ENCODE data around the gene AXIN1. TPM values are rescaled to one million over a fixed set of nuclear protein-coding genes. Genes with fewer than 3 reads are reported as not detected.

AXIN1 gene
- total and polyA plus RNA-seq, 9 of the 15 experiments (the other 6 are each of a cell fraction or from before 2014, with no cell fraction given), result 0.42 to 58.0 (median 25.9) TPM

DNA sequence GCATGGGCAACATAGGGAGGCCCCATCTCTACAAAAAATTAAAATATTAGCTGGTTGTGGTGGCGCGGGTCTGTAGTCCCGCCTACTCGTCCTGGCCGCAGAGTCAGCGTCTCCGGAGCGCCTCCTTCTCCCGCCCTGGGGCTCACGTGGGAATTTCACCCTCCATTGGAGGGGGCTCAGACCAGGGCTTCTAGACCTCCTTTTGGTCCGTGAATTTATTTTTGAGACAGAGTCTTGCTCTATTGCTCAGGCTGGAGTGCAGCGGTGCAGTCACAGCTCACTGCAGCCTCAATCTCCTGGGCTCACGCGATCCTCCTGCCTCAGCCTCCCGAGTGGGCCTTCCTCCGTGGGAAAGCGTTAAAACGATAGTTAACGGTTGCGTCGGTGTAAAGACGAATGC, 44.1 kb upstream of the AXIN1 start (continued):
- TF ChIP-seq EGR1 (conservative IDR thresholded peaks at IDR 0.05) (no peak), PHF20 (IDR thresholded peaks at IDR 0.05; ENCODE audit: partially characterized antibody) (no peak), ZNF384 (IDR thresholded peaks at IDR 0.05; ENCODE audit: low read depth, low read length) (no peak), ZNF347 (CRISPR knock-in tag; IDR thresholded peaks at IDR 0.05; ENCODE audit: low read depth) (no peak), SRSF3 (IDR thresholded peaks at IDR 0.05; ENCODE audit: insufficient read depth, low read length) (no peak), CAMTA2 (CRISPR knock-in tag; conservative IDR thresholded peaks at IDR 0.05) (no peak), LEF1 (IDR thresholded peaks at IDR 0.05) (no peak), NR1H2 (CRISPR knock-in tag; IDR thresholded peaks at IDR 0.05) (no peak), ZFPM2 (CRISPR knock-in tag; IDR thresholded peaks at IDR 0.05) (no peak), MTA2 (IDR thresholded peaks at IDR 0.05; ENCODE audit: low read depth) (peak; percentile 33; the same call in 1 of the 2 replicates), SMAD4 (CRISPR knock-in tag; conservative IDR thresholded peaks at IDR 0.05) (peak; percentile 8; the same call in 1 of the 2 replicates), RAD51 (IDR thresholded peaks at IDR 0.05; ENCODE audit: borderline replicate concordance, low read depth) (peak; percentile 66), HIVEP1 (CRISPR knock-in tag; IDR thresholded peaks at IDR 0.05) (no peak), RBM34 (IDR thresholded peaks at IDR 0.05; ENCODE audit: borderline replicate concordance, insufficient read depth, low read length) (no peak), WHSC1 (IDR thresholded peaks at IDR 0.05; ENCODE audit: low read length) (no peak), ZNF780A (CRISPR knock-in tag; IDR thresholded peaks at IDR 0.05) (no peak), JUN (IDR thresholded peaks at IDR 0.05; ENCODE audit: borderline replicate concordance, low read depth, low read length) (no peak), JUN (CRISPR knock-in tag; IDR thresholded peaks at IDR 0.05; ENCODE audit: borderline replicate concordance) (no peak)
- TF ChIP-seq, protein P1, sequence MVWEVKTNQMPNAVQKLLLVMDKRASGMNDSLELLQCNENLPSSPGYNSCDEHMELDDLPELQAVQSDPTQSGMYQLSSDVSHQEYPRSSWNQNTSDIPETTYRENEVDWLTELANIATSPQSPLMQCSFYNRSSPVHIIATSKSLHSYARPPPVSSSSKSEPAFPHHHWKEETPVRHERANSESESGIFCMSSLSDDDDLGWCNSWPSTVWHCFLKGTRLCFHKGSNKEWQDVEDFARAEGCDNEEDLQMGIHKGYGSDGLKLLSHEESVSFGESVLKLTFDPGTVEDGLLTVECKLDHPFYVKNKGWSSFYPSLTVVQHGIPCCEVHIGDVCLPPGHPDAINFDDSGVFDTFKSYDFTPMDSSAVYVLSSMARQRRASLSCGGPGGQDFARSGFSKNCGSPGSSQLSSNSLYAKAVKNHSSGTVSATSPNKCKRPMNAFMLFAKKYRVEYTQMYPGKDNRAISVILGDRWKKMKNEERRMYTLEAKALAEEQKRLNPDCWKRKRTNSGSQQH (CRISPR knock-in tag; IDR thresholded peaks at IDR 0.05), result no peak
- TF ChIP-seq, protein P2, sequence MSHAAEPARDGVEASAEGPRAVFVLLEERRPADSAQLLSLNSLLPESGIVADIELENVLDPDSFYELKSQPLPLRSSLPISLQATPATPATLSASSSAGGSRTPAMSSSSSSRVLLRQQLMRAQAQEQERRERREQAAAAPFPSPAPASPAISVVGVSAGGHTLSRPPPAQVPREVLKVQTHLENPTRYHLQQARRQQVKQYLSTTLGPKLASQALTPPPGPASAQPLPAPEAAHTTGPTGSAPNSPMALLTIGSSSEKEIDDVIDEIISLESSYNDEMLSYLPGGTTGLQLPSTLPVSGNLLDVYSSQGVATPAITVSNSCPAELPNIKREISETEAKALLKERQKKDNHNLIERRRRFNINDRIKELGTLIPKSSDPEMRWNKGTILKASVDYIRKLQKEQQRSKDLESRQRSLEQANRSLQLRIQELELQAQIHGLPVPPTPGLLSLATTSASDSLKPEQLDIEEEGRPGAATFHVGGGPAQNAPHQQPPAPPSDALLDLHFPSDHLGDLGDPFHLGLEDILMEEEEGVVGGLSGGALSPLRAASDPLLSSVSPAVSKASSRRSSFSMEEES (CRISPR knock-in tag; IDR thresholded peaks at IDR 0.05), result no peak
- TF ChIP-seq, protein P3, sequence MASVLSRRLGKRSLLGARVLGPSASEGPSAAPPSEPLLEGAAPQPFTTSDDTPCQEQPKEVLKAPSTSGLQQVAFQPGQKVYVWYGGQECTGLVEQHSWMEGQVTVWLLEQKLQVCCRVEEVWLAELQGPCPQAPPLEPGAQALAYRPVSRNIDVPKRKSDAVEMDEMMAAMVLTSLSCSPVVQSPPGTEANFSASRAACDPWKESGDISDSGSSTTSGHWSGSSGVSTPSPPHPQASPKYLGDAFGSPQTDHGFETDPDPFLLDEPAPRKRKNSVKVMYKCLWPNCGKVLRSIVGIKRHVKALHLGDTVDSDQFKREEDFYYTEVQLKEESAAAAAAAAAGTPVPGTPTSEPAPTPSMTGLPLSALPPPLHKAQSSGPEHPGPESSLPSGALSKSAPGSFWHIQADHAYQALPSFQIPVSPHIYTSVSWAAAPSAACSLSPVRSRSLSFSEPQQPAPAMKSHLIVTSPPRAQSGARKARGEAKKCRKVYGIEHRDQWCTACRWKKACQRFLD (CRISPR knock-in tag; IDR thresholded peaks at IDR 0.05), result no peak
- TF ChIP-seq, protein P4, sequence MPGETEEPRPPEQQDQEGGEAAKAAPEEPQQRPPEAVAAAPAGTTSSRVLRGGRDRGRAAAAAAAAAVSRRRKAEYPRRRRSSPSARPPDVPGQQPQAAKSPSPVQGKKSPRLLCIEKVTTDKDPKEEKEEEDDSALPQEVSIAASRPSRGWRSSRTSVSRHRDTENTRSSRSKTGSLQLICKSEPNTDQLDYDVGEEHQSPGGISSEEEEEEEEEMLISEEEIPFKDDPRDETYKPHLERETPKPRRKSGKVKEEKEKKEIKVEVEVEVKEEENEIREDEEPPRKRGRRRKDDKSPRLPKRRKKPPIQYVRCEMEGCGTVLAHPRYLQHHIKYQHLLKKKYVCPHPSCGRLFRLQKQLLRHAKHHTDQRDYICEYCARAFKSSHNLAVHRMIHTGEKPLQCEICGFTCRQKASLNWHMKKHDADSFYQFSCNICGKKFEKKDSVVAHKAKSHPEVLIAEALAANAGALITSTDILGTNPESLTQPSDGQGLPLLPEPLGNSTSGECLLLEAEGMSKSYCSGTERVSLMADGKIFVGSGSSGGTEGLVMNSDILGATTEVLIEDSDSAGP (CRISPR knock-in tag; IDR thresholded peaks at IDR 0.05), result no peak
- TF ChIP-seq, protein P5, sequence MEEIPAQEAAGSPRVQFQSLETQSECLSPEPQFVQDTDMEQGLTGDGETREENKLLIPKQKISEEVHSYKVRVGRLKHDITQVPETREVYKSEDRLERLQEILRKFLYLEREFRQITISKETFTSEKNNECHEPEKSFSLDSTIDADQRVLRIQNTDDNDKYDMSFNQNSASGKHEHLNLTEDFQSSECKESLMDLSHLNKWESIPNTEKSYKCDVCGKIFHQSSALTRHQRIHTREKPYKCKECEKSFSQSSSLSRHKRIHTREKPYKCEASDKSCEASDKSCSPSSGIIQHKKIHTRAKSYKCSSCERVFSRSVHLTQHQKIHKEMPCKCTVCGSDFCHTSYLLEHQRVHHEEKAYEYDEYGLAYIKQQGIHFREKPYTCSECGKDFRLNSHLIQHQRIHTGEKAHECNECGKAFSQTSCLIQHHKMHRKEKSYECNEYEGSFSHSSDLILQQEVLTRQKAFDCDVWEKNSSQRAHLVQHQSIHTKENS (CRISPR knock-in tag; IDR thresholded peaks at IDR 0.05), result no peak

Measured in K562 (cell line).